Effector CD4-positive, alpha-beta T cell (primary cell): ENCODE measurements around the gene RTP4.

ENCODE experiments used
- DNase-seq: peaks from one replicate; pipeline ENCODE4 v3.0.0-alpha.2; 2020
- total RNA-seq: gene quantifications from one replicate; lab custom pipeline; 2026; lab: John Stamatoyannopoulos, UW

The RTP4 gene
- 2.6 reads per million, percentile 8 among the genes with 10 or more reads in this experiment for total RNA-seq

- peak; percentile 3 for DNase-seq
These were observed at the start of gene RTP4 for GRCh38 chr3:187368251-187369088. Gene RTP4, plus strand, starts transcription at chr3:187368385. Its CDS starts 57 bp downstream, at chr3:187368442.

- DNase-seq = peak; percentile 19
These were observed 49.2 kb upstream of the RTP4 start for GRCh38 chr3:187318819-187319616.

GRCh38 chr3:187319699-187320302 lies 48.4 kb upstream of the RTP4 start:
- DNase-seq = peak; percentile 18

- no peak for DNase-seq
These were observed 46.4 kb upstream of the RTP4 start for GRCh38 chr3:187321766-187322165.

GRCh38 chr3:187322291-187322690 lies 45.9 kb upstream of the RTP4 start:
- DNase-seq = no peak

- no peak for DNase-seq
These were observed 45.1 kb upstream of the RTP4 start for GRCh38 chr3:187323091-187323490.

- no peak for DNase-seq
These were observed 42.6 kb upstream of the RTP4 start for GRCh38 chr3:187325632-187326031.

GRCh38 chr3:187327845-187328244 lies 40.3 kb upstream of the RTP4 start:
- DNase-seq = no peak

GRCh38 chr3:187328691-187329090 lies 39.5 kb upstream of the RTP4 start:
- DNase-seq = no peak

GRCh38 chr3:187334904-187335303 lies 33.3 kb upstream of the RTP4 start:
- no peak for DNase-seq

- DNase-seq = no peak
These were observed 31.9 kb upstream of the RTP4 start for GRCh38 chr3:187336322-187336721.

- no peak for DNase-seq
These were observed 27.6 kb upstream of the RTP4 start for GRCh38 chr3:187340578-187340977.

- no peak for DNase-seq
These were observed 25.9 kb upstream of the RTP4 start for GRCh38 chr3:187342255-187342654.

GRCh38 chr3:187343670-187344069 lies 24.5 kb upstream of the RTP4 start:
- DNase-seq = no peak

GRCh38 chr3:187352581-187353575 lies 15.3 kb upstream of the RTP4 start:
- no peak for DNase-seq

GRCh38 chr3:187358068-187358467 lies 10.1 kb upstream of the RTP4 start:
- DNase-seq = no peak

GRCh38 chr3:187359798-187360486 lies 8.2 kb upstream of the RTP4 start:
- DNase-seq = no peak

- DNase-seq = no peak
These were observed 7.6 kb upstream of the RTP4 start for GRCh38 chr3:187360596-187360995.

GRCh38 chr3:187361835-187362234 lies 6.3 kb upstream of the RTP4 start:
- no peak for DNase-seq

GRCh38 chr3:187367561-187368103 lies 553 bp upstream of the RTP4 start:
- no peak for DNase-seq

- no peak for DNase-seq
These were observed 883 bp downstream of the RTP4 start for GRCh38 chr3:187369089-187369447.
